T-cell (primary cell): Measurements from ENCODE around the gene TRMT1L. TPM values are rescaled to one million over a fixed set of nuclear protein-coding genes. Genes with fewer than 3 reads are reported as not detected.

Experiments
- ATAC-seq, 4 experiments: fragments of 200-7000 bp in 3 of 4; fragments of 150-1000 bp in 1 of 4; cut with Tn5 transposase; replicated peaks in 1 of 4; 1 replicate in 3 of 4; 2 replicates in 1 of 4; pipeline ENCODE4 v1.10.0; 2021; ENCODE audit warnings: moderate library complexity in 3 of 4, mild to moderate bottlenecking in 2 of 4, moderate number of reproducible peaks in 1 of 4
- CTCF ChIA-PET, 2 donors: fragments of 300-600 bp; sonication (Branson Sonifier 250); formaldehyde crosslinking; loops; one replicate each; lab custom pipeline; 2022; ENCODE audit warnings: antibody characterized with exemption in 2 of 2; lab: Charles Lee
- POLR2A ChIA-PET, 2 donors: fragments of 300-600 bp; sonication (Branson Sonifier 250); formaldehyde crosslinking; loops; one replicate each; lab custom pipeline; 2022; ENCODE audit warnings: antibody characterized with exemption in 2 of 2; lab: Charles Lee
- DNase-seq, 35 experiments: peaks; one replicate each; pipeline versions ENCODE4 v3.0.0 to v3.0.0-alpha.2; 2013 to 2023
- H3K27ac ChIP-seq: one replicate; pipeline ENCODE4 v1.5.1; 2013; ENCODE audit warnings: low read length
- H3K27me3 ChIP-seq, 2 experiments: replicated peaks in 1 of 2; 1 replicate in 1 of 2; 2 replicates in 1 of 2; pipeline versions ENCODE4 v1.6.1 to v1.7.0; 2013; ENCODE audit warnings: low read length in 1 of 2, mixed read lengths in 1 of 2; ENCODE audit not compliant: control insufficient read depth in 2 of 2, insufficient read depth in 2 of 2; ENCODE audit errors: extremely low read depth in 1 of 2
- H3K36me3 ChIP-seq, 2 donors: 1 replicate in 1 of 2; 2 replicates in 1 of 2; pipeline versions ENCODE4 v1.6.1 to v1.7.0; 2013; ENCODE audit warnings: low read length in 1 of 2; ENCODE audit not compliant: control insufficient read depth in 2 of 2, insufficient read depth in 1 of 2; ENCODE audit errors: extremely low read depth in 1 of 2
- H3K4me1 ChIP-seq, 2 experiments: 1 replicate in 1 of 2; 2 replicates in 1 of 2; pipeline versions ENCODE4 v1.6.1 to v1.7.0; 2013; ENCODE audit warnings: low read length in 2 of 2, mixed read lengths in 1 of 2; ENCODE audit not compliant: insufficient read depth in 2 of 2, control insufficient read depth in 1 of 2; ENCODE audit errors: extremely low read depth in 1 of 2
- H3K4me3 ChIP-seq, 2 donors: 1 replicate in 1 of 2; 2 replicates in 1 of 2; pipeline versions ENCODE4 v1.5.1 to v1.7.0; 2013; ENCODE audit warnings: mild to moderate bottlenecking in 2 of 2, low read length in 1 of 2, moderate library complexity in 1 of 2; ENCODE audit not compliant: control insufficient read depth in 1 of 2; ENCODE audit errors: extremely low read depth in 1 of 2
- H3K9me3 ChIP-seq: 2 replicates; pipeline ENCODE4 v1.7.0; 2013
- H3K27ac Mint-ChIP-seq, 2 donors: one replicate each; pipeline ENCODE4 v1.8.0; 2020 to 2021; ENCODE audit warnings: mild to moderate bottlenecking in 2 of 2, mixed read lengths in 2 of 2
- H3K27me3 Mint-ChIP-seq, 2 donors: one replicate each; pipeline ENCODE4 v1.8.0; 2021 to 2022; ENCODE audit warnings: mixed read lengths in 2 of 2
- H3K36me3 Mint-ChIP-seq: one replicate; pipeline ENCODE4 v1.8.0; 2021; ENCODE audit warnings: mixed read lengths
- H3K4me1 Mint-ChIP-seq, 3 donors: one replicate each; pipeline ENCODE4 v1.8.0; 2020 to 2022; ENCODE audit warnings: mixed read lengths in 3 of 3, mild to moderate bottlenecking in 1 of 3
- H3K4me3 Mint-ChIP-seq, 3 donors: one replicate each; pipeline ENCODE4 v1.8.0; 2020 to 2022; ENCODE audit warnings: mild to moderate bottlenecking in 3 of 3, mixed read lengths in 3 of 3, moderate library complexity in 3 of 3
- H3K9me3 Mint-ChIP-seq, 3 donors: one replicate each; pipeline ENCODE4 v1.8.0; 2020 to 2022; ENCODE audit warnings: mixed read lengths in 3 of 3
- WGBS: methylation state at CpG from one replicate; pipeline ENCODE4 v1.1.5; 2013; ENCODE audit warnings: missing lambda C conversion rate; ENCODE audit not compliant: insufficient coverage; 5-methylcytosine and 5-hydroxymethylcytosine counted together
- total RNA-seq, 35 experiments: library from RNA in 6 of 35; stranded (reverse) in 6 of 35; fragments of 120-200 nt in 1 of 35; gene quantifications; one replicate each; pipeline versions ENCODE4 v1.2.1 to v1.2.4 and lab custom pipeline; 2013 to 2026

Gene TRMT1L
- total RNA-seq, 5 donors from 2014 or later (not counting 1 experiment from before 2014, with no cell fraction given): 6.2 to 23.4 (median 22.1) TPM

GRCh38 chr1:185155600-185156287 is 1.0 kb downstream of the TRMT1L start:
- WGBS: 2% methylated on average over 5 of the region's 11 CpGs
- peaks cover 11 to 25% of the 10 kb centered on the region in 2 experiments for H3K4me1 ChIP-seq
- ChIA-PET POLR2A (interaction anchor here (0.7 to 1.1 kb wide), 6 partner anchors 9 to 400 kb away, joined by 3 to 9 read pairs (median 4); partner anchors contain the start of gene RNF2 (in 1 of the 2)), CTCF (interaction anchor here (0.7 to 3.9 kb wide), 2 partner anchors 14 to 229 kb away, joined by 3 to 28 read pairs; no protein-coding TSS in a partner anchor)
- peak overlapping the region; percentile 97 to 99 for H3K4me3 ChIP-seq
- H3K36me3 Mint-ChIP-seq: peaks cover 14% of the 10 kb centered on the region
- H3K4me1 Mint-ChIP-seq: peaks cover 50 to 56% (median 55%) of the 10 kb centered on the region in 3 donors
- no peaks in the 10 kb centered on the region for H3K27me3 ChIP-seq
- peak overlapping the region; percentile 98 to 100 (median 98) for H3K4me3 Mint-ChIP-seq
- peak overlapping the region; percentile 99 for H3K27ac ChIP-seq
- H3K27ac Mint-ChIP-seq: peak overlapping the region; percentile 95 to 99
- peaks cover 0 to under 1% of the 10 kb centered on the region in 2 donors for H3K36me3 ChIP-seq
- DNase-seq (peak in 6 of 35 experiments; percentile 3 to 65 (median 10)), ATAC-seq (no peak)
- no peaks in the 10 kb centered on the region for H3K9me3 Mint-ChIP-seq
- H3K27me3 Mint-ChIP-seq: no peaks in the 10 kb centered on the region
- no peaks in the 10 kb centered on the region for H3K9me3 ChIP-seq

GRCh38 chr1:185154912-185155513 is 1.7 kb downstream of the TRMT1L start:
- WGBS: no CpG with 5 or more reads among the region's 2 CpGs
- H3K4me3 ChIP-seq: no peak overlapping the region
- ChIA-PET POLR2A (interaction anchor here (0.9 to 1.2 kb wide), 3 partner anchors 15 to 399 kb away, joined by 3 read pairs; partner anchors contain the start of gene IVNS1ABP (in 1 of the 2)), CTCF (interaction anchor here (1.0 to 1.3 kb wide), 3 partner anchors 12 to 15 kb away, joined by 3 to 5 read pairs (median 4); no protein-coding TSS in a partner anchor)
- Mint-ChIP-seq H3K9me3 (no peaks in the 10 kb centered on the region), H3K27me3 (no peaks in the 10 kb centered on the region), H3K36me3 (peaks cover 18% of the 10 kb centered on the region), H3K4me1 (peaks cover 47 to 54% (median 53%) of the 10 kb centered on the region in 3 donors), H3K27ac (peak overlapping the region; percentile 95 to 99), H3K4me3 (peak overlapping the region; percentile 98 to 100 (median 98))
- DNase-seq (peak in 1 of 35 experiments; percentile 6), ATAC-seq (no peak)
- peak overlapping the region; percentile 99 for H3K27ac ChIP-seq
- H3K27me3 ChIP-seq: no peaks in the 10 kb centered on the region
- peaks cover 11 to 25% of the 10 kb centered on the region in 2 experiments for H3K4me1 ChIP-seq
- H3K9me3 ChIP-seq: no peaks in the 10 kb centered on the region
- peaks cover 0 to 8% of the 10 kb centered on the region in 2 donors for H3K36me3 ChIP-seq

DNA sequence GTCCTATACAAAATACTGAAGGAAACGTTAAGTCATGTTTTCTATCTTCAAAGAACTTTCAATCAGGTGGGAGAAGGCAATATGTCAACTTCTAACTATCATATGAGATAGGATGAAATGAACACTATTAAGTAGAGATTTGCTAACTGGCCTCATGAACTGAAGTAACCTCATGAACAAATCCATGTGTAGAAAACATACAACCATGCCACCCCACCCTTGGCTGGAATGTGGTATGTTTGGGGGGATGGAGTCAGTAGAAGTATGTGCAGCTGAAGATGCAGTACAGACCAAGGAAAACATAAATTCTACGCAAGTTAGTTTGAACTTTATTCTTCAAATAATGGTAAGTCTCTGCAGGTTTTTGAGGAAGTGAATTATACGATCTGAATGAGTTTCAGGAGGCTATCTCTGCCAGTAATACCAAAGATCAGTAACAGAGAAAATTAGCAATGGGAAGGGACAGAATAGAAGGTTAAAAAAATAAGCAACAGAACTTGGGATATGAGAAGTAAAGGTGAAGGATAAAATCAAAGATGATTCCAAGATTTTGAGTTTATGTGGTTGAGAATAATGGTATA is 4.5 kb downstream of the TRMT1L start:
- Mint-ChIP-seq H3K9me3 (no peaks in the 10 kb centered on the region), H3K27me3 (no peaks in the 10 kb centered on the region), H3K36me3 (peaks cover 40% of the 10 kb centered on the region), H3K4me3 (no peak overlapping the region), H3K4me1 (peaks cover 36 to 45% (median 42%) of the 10 kb centered on the region in 3 donors), H3K27ac (no peak overlapping the region)
- Histone ChIP-seq H3K9me3 (no peaks in the 10 kb centered on the region), H3K36me3 (peaks cover 3 to 24% of the 10 kb centered on the region in 2 donors), H3K27me3 (no peaks in the 10 kb centered on the region), H3K4me3 (no peak overlapping the region), H3K27ac (no peak overlapping the region), H3K4me1 (peaks cover 7 to 18% of the 10 kb centered on the region in 2 experiments)
- ATAC-seq (no peak), DNase-seq (no peak)
- CTCF ChIA-PET: interaction anchor here in 1 of 2 donors (0.7 kb wide), 1 partner anchor 1849 kb away, joined by 4 read pairs; no protein-coding TSS in a partner anchor
- WGBS: 100% methylated on average over 2 of the region's 3 CpGs
- POLR2A ChIA-PET: interaction anchor here (0.6 to 0.7 kb wide), 3 partner anchors 435 to 1211 kb away, joined by 3 to 4 read pairs (median 4); no protein-coding TSS in a partner anchor

GRCh38 chr1:185151215-185151614 is 5.5 kb downstream of the TRMT1L start:
- ChIA-PET CTCF (interaction anchor here in 1 of 2 donors (0.6 kb wide), 1 partner anchor 13 kb away, joined by 3 read pairs; no protein-coding TSS in a partner anchor), POLR2A (no interaction called here)
- Histone ChIP-seq H3K9me3 (no peaks in the 10 kb centered on the region), H3K27me3 (no peaks in the 10 kb centered on the region), H3K4me3 (no peak overlapping the region), H3K4me1 (peaks cover 6 to 18% of the 10 kb centered on the region in 2 experiments), H3K36me3 (peaks cover 3 to 27% of the 10 kb centered on the region in 2 donors), H3K27ac (no peak overlapping the region)
- DNase-seq (no peak), ATAC-seq (no peak)
- WGBS: no CpG with 5 or more reads among the region's 5 CpGs
- Mint-ChIP-seq H3K36me3 (peaks cover 40% of the 10 kb centered on the region), H3K27me3 (no peaks in the 10 kb centered on the region), H3K4me3 (no peak overlapping the region), H3K9me3 (no peaks in the 10 kb centered on the region), H3K27ac (no peak overlapping the region), H3K4me1 (peaks cover 36 to 42% (median 41%) of the 10 kb centered on the region in 3 donors)

DNA sequence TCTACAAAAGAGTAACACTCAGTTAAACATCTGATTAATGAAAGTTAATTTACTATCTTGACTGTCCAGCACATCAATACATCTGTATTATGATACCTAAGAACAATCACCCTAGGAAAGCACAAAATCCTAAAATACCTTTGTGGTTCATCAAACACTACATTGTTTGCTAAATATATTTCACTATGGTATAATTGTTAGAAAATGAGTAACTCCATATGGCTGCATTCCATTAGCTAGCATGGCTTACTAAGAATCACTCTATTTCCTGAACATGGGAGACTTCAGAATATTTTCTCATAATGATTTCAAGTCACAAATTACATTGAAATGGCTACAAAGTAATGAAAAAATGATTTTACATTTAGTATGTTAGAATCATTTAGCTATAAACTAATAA is 12.5 kb downstream of the TRMT1L start:
- H3K27me3 ChIP-seq: no peaks in the 10 kb centered on the region
- Mint-ChIP-seq H3K27me3 (no peaks in the 10 kb centered on the region), H3K9me3 (no peaks in the 10 kb centered on the region), H3K4me1 (peaks cover 0 to 15% (median 5%) of the 10 kb centered on the region in 3 donors), H3K36me3 (peaks cover 47% of the 10 kb centered on the region), H3K4me3 (no peak overlapping the region), H3K27ac (no peak overlapping the region)
- no peak for DNase-seq
- ChIA-PET CTCF (no interaction called here), POLR2A (interaction anchor here in 1 of 2 donors (0.5 kb wide), 1 partner anchor 1231 kb away, joined by 3 read pairs; the partner anchor contains the start of gene TPR)
- no peaks in the 10 kb centered on the region for H3K4me1 ChIP-seq
- H3K9me3 ChIP-seq: no peaks in the 10 kb centered on the region
- no peak overlapping the region for H3K27ac ChIP-seq
- peaks cover 3 to 45% of the 10 kb centered on the region in 2 donors for H3K36me3 ChIP-seq
- ATAC-seq: no peak
- H3K4me3 ChIP-seq: no peak overlapping the region

DNA sequence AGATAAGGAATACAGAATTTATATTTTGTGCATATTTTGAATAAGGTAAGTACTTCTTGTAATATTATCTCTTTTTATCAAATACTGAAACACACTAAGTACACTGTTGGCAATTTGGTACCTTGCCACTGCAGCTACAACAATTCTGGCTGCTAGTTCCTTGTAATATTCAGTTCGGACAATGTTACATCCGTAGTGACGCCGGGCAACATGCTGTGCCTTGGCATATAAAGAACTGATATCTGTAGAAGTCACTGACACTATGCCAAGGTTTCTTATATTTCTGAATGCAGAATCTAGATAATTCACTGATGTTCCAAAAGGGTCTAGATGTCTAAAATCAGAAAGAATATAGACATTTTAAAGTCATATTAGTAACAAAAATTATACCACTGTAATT is 17.5 kb downstream of the TRMT1L start:
- Mint-ChIP-seq H3K36me3 (peaks cover 41% of the 10 kb centered on the region), H3K27me3 (no peaks in the 10 kb centered on the region), H3K27ac (no peak overlapping the region), H3K9me3 (no peaks in the 10 kb centered on the region), H3K4me3 (no peak overlapping the region), H3K4me1 (peaks cover 0 to 4% (median 2%) of the 10 kb centered on the region in 3 donors)
- Histone ChIP-seq H3K4me3 (no peak overlapping the region), H3K4me1 (no peaks in the 10 kb centered on the region), H3K27ac (no peak overlapping the region), H3K27me3 (no peaks in the 10 kb centered on the region), H3K36me3 (peaks cover 0 to 41% of the 10 kb centered on the region in 2 donors), H3K9me3 (no peaks in the 10 kb centered on the region)
- ChIA-PET CTCF (interaction anchor here in 1 of 2 donors (0.6 kb wide), 1 partner anchor 19 kb away, joined by 5 read pairs; no protein-coding TSS in a partner anchor), POLR2A (no interaction called here)
- DNase-seq: no peak
- no peak for ATAC-seq
- 94% methylated on average over 4 of the region's 4 CpGs for WGBS
